Calu3 (cell line): ENCODE results near the gene CMTM8. TPM values are rescaled to one million over a fixed set of nuclear protein-coding genes. Genes with fewer than 3 reads are reported as not detected.

Experiments used
- BruUV-seq: library from RNA; stranded (reverse); fragments of 400-500 nt; replicated peaks from 2 replicates; lab custom pipeline; 2021; lab: Mats Ljungman, UMichigan
- CTCF ChIA-PET: fragments of 300-600 bp; sonication (Branson Sonifier 250); formaldehyde crosslinking; loops from one replicate; lab custom pipeline; 2022; ENCODE audit warnings: antibody characterized with exemption; lab: Charles Lee
- DNase-seq: peaks from one replicate; pipeline ENCODE4 v3.0.0; 2022
- H3K27ac Mint-ChIP-seq: one replicate; pipeline ENCODE4 v1.8.0; 2022; ENCODE audit warnings: mixed read lengths; ENCODE audit not compliant: unreplicated experiment
- H3K27me3 Mint-ChIP-seq: one replicate; pipeline ENCODE4 v1.8.0; 2022; ENCODE audit warnings: mixed read lengths; ENCODE audit not compliant: unreplicated experiment
- H3K36me3 Mint-ChIP-seq: one replicate; pipeline ENCODE4 v1.8.0; 2022; ENCODE audit warnings: mild to moderate bottlenecking, moderate library complexity, mixed read lengths; ENCODE audit not compliant: insufficient read depth, unreplicated experiment
- H3K4me1 Mint-ChIP-seq: one replicate; pipeline ENCODE4 v1.8.0; 2022; ENCODE audit warnings: mild to moderate bottlenecking, low read depth, mixed read lengths; ENCODE audit not compliant: unreplicated experiment
- H3K4me3 Mint-ChIP-seq: one replicate; pipeline ENCODE4 v1.8.0; 2022; ENCODE audit warnings: mild to moderate bottlenecking, low read depth, moderate library complexity, mixed read lengths; ENCODE audit not compliant: unreplicated experiment
- H3K9me3 Mint-ChIP-seq: one replicate; pipeline ENCODE4 v1.8.0; 2022; ENCODE audit warnings: low read depth, mixed read lengths; ENCODE audit not compliant: unreplicated experiment
- CTCF ChIP-seq: fragments of 200-600 bp; IDR thresholded peaks from one replicate; pipeline ENCODE4 v1.8.0; 2022; ENCODE audit warnings: antibody characterized with exemption; ENCODE audit not compliant: unreplicated experiment
- intact Hi-C: fragments of 100-400 bp; cut with micrococcal nuclease; formaldehyde crosslinking; loops from one replicate; pipeline ENCODE4 v1.10.0; 2022; ENCODE audit not compliant: unreplicated experiment
- total RNA-seq: library from RNA; stranded (reverse); gene quantifications from 2 replicates; pipeline ENCODE4 v1.2.3, GENCODE V29; 2022

CMTM8 gene
- total RNA-seq, 1 experiment from 2014 or later = 19.0 TPM

GRCh38 chr3:32237670-32238452 is 619 bp upstream of the CMTM8 start:
- no peak for TF ChIP-seq CTCF
- CTCF ChIA-PET = interaction anchor here (0.5 to 1.1 kb wide), 2 partner anchors 10 to 96 kb away, joined by 5 to 6 read pairs; no protein-coding TSS in a partner anchor
- peak; percentile 52 for DNase-seq
- Mint-ChIP-seq H3K27ac (peak overlapping the region; percentile 40), H3K36me3 (peaks cover 22% of the 10 kb centered on the region), H3K4me3 (peak overlapping the region; percentile 81), H3K4me1 (peaks cover 38% of the 10 kb centered on the region), H3K9me3 (no peaks in the 10 kb centered on the region), H3K27me3 (peaks cover 11% of the 10 kb centered on the region)
- no TSS peak for BruUV-seq
- intact Hi-C loops = loop anchor here (5.0 kb wide), 1 partner anchor 61 kb away; no protein-coding TSS in a partner anchor

- DNase-seq = peak; percentile 26
- TF ChIP-seq CTCF = no peak
- H3K27me3 Mint-ChIP-seq = peaks cover 11% of the 10 kb centered on the region
- CTCF ChIA-PET = interaction anchor here (0.5 to 1.5 kb wide), 9 partner anchors 10 to 288 kb away, joined by 4 to 6 read pairs (median 4); no protein-coding TSS in a partner anchor
- peak overlapping the region; percentile 50 for H3K27ac Mint-ChIP-seq
- H3K36me3 Mint-ChIP-seq = peaks cover 22% of the 10 kb centered on the region
- intact Hi-C loops = loop anchor here (5.0 kb wide), 1 partner anchor 62 kb away; no protein-coding TSS in a partner anchor
- BruUV-seq = no TSS peak
- H3K4me3 Mint-ChIP-seq = peak overlapping the region; percentile 81
- H3K9me3 Mint-ChIP-seq = no peaks in the 10 kb centered on the region
- H3K4me1 Mint-ChIP-seq = peaks cover 38% of the 10 kb centered on the region
Observed at GRCh38 chr3:32239307-32240158, 1.1 kb downstream of the CMTM8 start.

- H3K27me3 Mint-ChIP-seq = peaks cover 11% of the 10 kb centered on the region
- intact Hi-C loops = no loop called here
- H3K9me3 Mint-ChIP-seq = no peaks in the 10 kb centered on the region
- CTCF ChIA-PET = interaction anchor here (0.5 to 1.5 kb wide), 7 partner anchors 9 to 288 kb away, joined by 4 to 6 read pairs (median 4); no protein-coding TSS in a partner anchor
- H3K4me1 Mint-ChIP-seq = peaks cover 43% of the 10 kb centered on the region
- no peak overlapping the region for H3K27ac Mint-ChIP-seq
- no TSS peak for BruUV-seq
- peak overlapping the region; percentile 81 for H3K4me3 Mint-ChIP-seq
- DNase-seq = peak; percentile 49
- TF ChIP-seq CTCF = peak; percentile 62
- peaks cover 22% of the 10 kb centered on the region for H3K36me3 Mint-ChIP-seq
Observed at GRCh38 chr3:32240159-32240545, 1.7 kb downstream of the CMTM8 start.

GRCh38 chr3:32241100-32241499 is 2.6 kb downstream of the CMTM8 start:
- no TSS peak for BruUV-seq
- H3K27me3 Mint-ChIP-seq = peaks cover 11% of the 10 kb centered on the region

More at GRCh38 chr3:32241100-32241499, 2.6 kb downstream of the CMTM8 start:
- no peak for DNase-seq
- Mint-ChIP-seq H3K4me1 (peaks cover 48% of the 10 kb centered on the region), H3K9me3 (no peaks in the 10 kb centered on the region), H3K27ac (no peak overlapping the region), H3K36me3 (peaks cover 22% of the 10 kb centered on the region), H3K4me3 (no peak overlapping the region)
- no peak for TF ChIP-seq CTCF
- intact Hi-C loops = no loop called here
- CTCF ChIA-PET = no interaction called here
